ENCODE data around the gene CDK9. TPM values are rescaled to one million over a fixed set of nuclear protein-coding genes. Genes with fewer than 3 reads are reported as not detected.

CDK9 gene
- total RNA-seq, 1 donor from 2014 or later, result 120 TPM

GRCh38 chr9:127765418-127765817 is 20.4 kb upstream of the CDK9 start:
- H3K9me3 Mint-ChIP-seq, result no peaks in the 10 kb centered on the region
- no peaks in the 10 kb centered on the region for H3K36me3 Mint-ChIP-seq
- TF ChIP-seq, protein P1, sequence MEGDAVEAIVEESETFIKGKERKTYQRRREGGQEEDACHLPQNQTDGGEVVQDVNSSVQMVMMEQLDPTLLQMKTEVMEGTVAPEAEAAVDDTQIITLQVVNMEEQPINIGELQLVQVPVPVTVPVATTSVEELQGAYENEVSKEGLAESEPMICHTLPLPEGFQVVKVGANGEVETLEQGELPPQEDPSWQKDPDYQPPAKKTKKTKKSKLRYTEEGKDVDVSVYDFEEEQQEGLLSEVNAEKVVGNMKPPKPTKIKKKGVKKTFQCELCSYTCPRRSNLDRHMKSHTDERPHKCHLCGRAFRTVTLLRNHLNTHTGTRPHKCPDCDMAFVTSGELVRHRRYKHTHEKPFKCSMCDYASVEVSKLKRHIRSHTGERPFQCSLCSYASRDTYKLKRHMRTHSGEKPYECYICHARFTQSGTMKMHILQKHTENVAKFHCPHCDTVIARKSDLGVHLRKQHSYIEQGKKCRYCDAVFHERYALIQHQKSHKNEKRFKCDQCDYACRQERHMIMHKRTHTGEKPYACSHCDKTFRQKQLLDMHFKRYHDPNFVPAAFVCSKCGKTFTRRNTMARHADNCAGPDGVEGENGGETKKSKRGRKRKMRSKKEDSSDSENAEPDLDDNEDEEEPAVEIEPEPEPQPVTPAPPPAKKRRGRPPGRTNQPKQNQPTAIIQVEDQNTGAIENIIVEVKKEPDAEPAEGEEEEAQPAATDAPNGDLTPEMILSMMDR (IDR thresholded peaks at IDR 0.05; ENCODE audit: unreplicated experiment), result no peak
- peaks cover 28% of the 10 kb centered on the region for H3K27me3 Mint-ChIP-seq (ENCODE audit: low read depth)
- no peak for DNase-seq (ENCODE audit: low spot score in 2 of 2, unreplicated experiment in 2 of 2)
- H3K27ac Mint-ChIP-seq, result no peak overlapping the region
- no peak overlapping the region for H3K4me3 Mint-ChIP-seq
- peaks cover 37% of the 10 kb centered on the region for H3K4me1 Mint-ChIP-seq

DNA sequence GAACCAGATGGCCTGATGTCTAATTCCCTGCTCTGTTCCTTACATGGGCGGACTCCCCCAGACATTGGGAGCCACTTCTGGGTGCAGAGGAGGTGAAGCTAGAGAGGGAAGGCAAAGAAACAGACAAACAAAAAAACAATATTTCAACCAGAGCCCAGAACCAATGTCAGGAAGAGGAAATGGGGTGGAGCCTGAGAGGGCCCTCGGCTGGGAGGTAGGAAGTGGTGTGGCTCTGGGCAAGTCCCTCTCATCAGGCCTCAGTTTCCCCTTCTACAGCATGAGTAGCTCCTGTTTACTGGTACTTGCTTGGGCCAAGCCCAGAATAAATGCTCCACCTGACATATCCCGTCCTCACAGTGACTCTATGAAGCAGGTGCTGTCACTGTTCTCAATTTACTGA is 18.4 kb upstream of the CDK9 start:
- no peak overlapping the region for H3K4me3 Mint-ChIP-seq
- DNase-seq (ENCODE audit: low spot score in 2 of 2, unreplicated experiment in 2 of 2), result no peak
- peaks cover 20% of the 10 kb centered on the region for H3K27me3 Mint-ChIP-seq (ENCODE audit: low read depth)
- H3K9me3 Mint-ChIP-seq, result no peaks in the 10 kb centered on the region
- peaks cover 43% of the 10 kb centered on the region for H3K4me1 Mint-ChIP-seq
- H3K27ac Mint-ChIP-seq, result peak overlapping the region; percentile 99
- TF ChIP-seq, protein P1 (IDR thresholded peaks at IDR 0.05; ENCODE audit: unreplicated experiment), result no peak
- no peaks in the 10 kb centered on the region for H3K36me3 Mint-ChIP-seq

DNA sequence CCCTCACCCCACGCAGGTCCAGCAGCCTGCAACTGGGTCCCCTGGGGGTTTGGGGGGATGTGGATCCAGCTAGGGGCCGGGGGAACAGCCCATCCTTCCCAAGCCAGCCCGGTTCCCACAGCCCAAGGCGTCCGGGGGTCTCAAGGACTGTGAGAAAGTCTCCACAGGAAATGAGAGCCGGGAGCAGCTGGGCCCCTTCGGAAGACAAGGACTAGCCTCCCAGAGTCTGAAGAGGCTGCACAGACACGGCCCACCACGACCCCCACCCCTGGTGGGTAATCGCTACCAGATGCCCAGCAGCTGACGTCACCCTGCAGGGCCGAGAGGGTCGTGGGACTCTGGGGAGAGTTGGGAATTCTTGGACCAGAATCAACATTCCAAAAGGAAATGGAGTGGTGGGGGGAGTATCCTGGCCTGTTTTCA is 17.9 kb upstream of the CDK9 start:
- H3K36me3 Mint-ChIP-seq, result no peaks in the 10 kb centered on the region
- H3K9me3 Mint-ChIP-seq, result no peaks in the 10 kb centered on the region
- peaks cover 39% of the 10 kb centered on the region for H3K4me1 Mint-ChIP-seq
- peak overlapping the region; percentile 99 for H3K27ac Mint-ChIP-seq
- no peak overlapping the region for H3K4me3 Mint-ChIP-seq
- TF ChIP-seq, protein P1 (IDR thresholded peaks at IDR 0.05; ENCODE audit: unreplicated experiment), result no peak
- peak; percentile 57 to 72 for DNase-seq (ENCODE audit: low spot score in 2 of 2, unreplicated experiment in 2 of 2)
- peaks cover 15% of the 10 kb centered on the region for H3K27me3 Mint-ChIP-seq (ENCODE audit: low read depth)

DNA sequence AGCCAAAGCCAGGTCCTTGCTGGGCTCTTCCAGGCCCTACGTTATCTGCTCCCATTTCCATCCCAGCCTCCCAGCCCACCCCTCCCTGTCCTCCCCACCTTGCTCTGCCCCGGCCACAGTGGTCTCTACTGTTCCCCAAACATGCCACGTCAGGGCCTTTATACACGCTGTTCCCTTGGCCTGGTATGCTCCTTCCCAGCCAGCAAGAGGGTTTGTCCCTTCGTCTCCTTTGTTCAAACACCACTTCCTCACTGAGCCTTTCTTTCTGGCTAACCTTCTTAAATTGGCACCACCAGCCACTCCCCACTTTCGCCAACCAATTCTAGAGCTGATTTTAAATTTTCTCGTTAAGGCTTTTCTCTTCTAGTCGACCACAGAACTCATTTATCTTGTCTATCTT is 17.1 kb upstream of the CDK9 start:
- Mint-ChIP-seq H3K27ac (peak overlapping the region; percentile 99), H3K9me3 (no peaks in the 10 kb centered on the region), H3K27me3 (ENCODE audit: low read depth) (peaks cover 8% of the 10 kb centered on the region), H3K4me1 (peaks cover 39% of the 10 kb centered on the region), H3K36me3 (no peaks in the 10 kb centered on the region), H3K4me3 (no peak overlapping the region)
- TF ChIP-seq, protein P1 (IDR thresholded peaks at IDR 0.05; ENCODE audit: unreplicated experiment), result no peak
- DNase-seq (ENCODE audit: low spot score in 2 of 2, unreplicated experiment in 2 of 2), result no peak

DNA sequence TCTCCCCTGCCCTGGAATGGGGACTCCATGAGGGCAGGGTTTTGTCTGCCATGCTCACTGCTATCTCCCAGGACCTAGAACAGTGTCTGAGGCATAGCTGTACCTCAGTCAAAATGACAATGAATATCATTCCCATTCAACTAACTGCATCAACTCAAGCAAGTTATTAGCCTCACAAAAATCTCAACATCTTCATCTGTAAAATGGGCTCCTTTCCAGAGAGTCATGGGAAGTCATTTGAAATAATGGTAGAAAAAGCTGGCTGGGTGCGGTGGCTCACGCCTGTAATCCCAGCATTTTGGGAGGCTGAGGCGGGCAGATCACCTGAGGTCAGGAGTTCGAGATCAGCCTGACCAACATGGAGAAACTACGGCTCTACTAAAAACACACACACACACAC is 16.7 kb upstream of the CDK9 start:
- TF ChIP-seq, protein P1 (IDR thresholded peaks at IDR 0.05; ENCODE audit: unreplicated experiment), result no peak
- H3K36me3 Mint-ChIP-seq, result no peaks in the 10 kb centered on the region
- H3K4me3 Mint-ChIP-seq, result no peak overlapping the region
- DNase-seq (ENCODE audit: low spot score in 2 of 2, unreplicated experiment in 2 of 2), result no peak
- peak overlapping the region; percentile 99 for H3K27ac Mint-ChIP-seq
- no peaks in the 10 kb centered on the region for H3K9me3 Mint-ChIP-seq
- H3K27me3 Mint-ChIP-seq (ENCODE audit: low read depth), result peaks cover 4% of the 10 kb centered on the region
- H3K4me1 Mint-ChIP-seq, result peaks cover 39% of the 10 kb centered on the region

All from mesothelial cell of epicardium (in vitro differentiated cells).